ENCODE data around the gene OSBPL1A.

DNA sequence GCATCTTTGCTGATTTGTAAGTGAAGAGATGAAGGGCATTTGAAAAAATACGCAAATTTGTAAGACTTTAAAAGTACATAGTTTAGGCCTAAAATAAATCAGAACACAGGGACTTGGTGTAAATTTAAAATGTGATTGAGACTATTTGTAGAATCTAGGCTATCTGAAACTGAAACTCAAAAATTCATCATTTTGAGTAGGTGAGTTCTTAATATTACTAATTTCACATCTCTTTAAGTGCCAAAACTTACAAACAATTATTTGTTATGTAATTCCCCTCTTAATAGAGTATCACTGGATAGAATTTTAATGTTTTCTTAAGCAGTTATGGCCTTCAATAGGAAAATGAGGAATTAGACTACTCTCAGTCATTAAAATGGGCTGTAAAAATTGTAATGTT, 48.8 kb upstream of the OSBPL1A start:
- TF ChIP-seq, protein P1, sequence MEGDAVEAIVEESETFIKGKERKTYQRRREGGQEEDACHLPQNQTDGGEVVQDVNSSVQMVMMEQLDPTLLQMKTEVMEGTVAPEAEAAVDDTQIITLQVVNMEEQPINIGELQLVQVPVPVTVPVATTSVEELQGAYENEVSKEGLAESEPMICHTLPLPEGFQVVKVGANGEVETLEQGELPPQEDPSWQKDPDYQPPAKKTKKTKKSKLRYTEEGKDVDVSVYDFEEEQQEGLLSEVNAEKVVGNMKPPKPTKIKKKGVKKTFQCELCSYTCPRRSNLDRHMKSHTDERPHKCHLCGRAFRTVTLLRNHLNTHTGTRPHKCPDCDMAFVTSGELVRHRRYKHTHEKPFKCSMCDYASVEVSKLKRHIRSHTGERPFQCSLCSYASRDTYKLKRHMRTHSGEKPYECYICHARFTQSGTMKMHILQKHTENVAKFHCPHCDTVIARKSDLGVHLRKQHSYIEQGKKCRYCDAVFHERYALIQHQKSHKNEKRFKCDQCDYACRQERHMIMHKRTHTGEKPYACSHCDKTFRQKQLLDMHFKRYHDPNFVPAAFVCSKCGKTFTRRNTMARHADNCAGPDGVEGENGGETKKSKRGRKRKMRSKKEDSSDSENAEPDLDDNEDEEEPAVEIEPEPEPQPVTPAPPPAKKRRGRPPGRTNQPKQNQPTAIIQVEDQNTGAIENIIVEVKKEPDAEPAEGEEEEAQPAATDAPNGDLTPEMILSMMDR (IDR thresholded peaks at IDR 0.05), result no peak
- no peak for TF ChIP-seq POLR2A (IDR thresholded peaks at IDR 0.05)

Measured in right lobe of liver (tissue), 4 donors.